CD4-positive, alpha-beta T cell treated with Interleukin-17A for 1 hour (primary cell): ENCODE results near the gene RNF207.

Experiments
- DNase-seq: peaks from one replicate; pipeline ENCODE4 v3.0.0-alpha.2; 2020

RNF207 gene

DNA sequence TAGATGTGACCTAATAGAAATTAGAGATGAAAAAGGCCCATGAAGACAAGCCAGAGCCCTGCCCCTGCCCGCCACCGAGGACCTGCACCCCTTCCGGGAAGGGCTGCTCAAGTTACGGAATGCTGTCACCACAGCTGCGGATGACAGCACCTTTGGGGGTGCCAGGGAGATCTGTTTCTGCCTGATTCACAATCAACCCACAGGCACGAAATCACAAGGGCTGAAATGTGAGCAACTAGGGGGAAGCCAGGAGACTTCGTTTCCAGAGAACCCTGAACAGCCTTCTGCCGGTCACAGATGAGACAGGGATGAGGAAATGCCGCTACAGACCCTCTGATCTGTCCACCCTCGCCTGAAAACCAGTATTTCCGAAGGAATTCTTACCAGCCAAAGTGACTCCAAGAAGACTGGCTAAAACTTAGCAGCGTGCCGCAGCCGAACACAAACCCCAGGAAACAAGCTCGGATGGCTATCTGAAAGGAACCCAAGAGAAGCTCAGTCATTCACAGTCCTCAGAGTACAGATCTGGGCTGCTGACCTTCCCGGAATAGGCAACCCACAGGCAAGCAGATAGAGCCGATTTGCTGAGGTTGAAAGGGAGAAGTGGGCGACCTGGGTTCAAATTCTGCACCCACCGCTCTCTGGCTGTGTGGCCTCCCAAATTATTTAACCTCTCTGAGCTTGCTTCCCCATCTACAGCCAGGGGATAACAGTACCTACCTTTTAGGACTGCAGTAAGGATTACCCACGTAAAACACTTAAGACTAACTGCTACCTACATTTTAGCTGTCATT lies 28.8 kb downstream of the RNF207 start:
- no peak for DNase-seq

DNA sequence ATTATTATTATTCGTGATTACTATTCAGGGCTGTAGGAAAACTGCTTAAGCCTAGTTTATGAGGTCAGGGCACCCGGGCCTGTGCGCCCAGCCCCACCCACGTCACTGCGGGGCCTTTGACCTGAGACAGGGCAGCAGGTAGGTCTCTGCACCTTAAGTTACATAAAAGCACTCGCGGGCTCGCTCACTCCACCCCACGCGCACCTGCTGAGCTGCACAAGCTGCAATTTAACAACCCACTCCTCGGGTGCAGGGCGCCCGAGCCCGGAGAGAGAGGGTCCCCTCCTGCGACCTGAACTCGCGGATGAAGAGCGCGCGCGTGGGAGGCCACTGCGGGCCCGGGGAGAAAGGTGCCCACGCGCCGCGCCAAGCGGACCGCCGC lies 29.4 kb downstream of the RNF207 start:
- peak; percentile 10 for DNase-seq

DNA sequence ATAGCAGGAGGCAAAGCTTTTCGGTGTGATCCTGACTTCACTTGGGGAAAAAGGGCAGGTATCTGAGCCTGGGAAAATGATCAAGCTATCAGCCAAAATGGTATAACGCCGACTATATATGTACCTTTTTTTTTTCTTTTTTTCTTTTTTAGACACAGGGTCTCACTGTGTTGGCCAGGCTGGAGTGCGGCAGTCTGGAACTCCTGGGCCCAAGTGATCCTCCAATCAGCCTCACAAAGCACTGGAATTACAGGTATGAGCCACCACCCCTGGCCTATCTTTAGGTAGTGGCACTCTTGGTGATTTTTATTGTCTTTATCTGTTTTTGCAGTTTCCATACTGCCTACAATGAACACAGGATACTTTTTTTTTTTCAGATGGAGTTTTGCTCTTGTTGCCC lies 31.2 kb downstream of the RNF207 start:
- no peak for DNase-seq

DNA sequence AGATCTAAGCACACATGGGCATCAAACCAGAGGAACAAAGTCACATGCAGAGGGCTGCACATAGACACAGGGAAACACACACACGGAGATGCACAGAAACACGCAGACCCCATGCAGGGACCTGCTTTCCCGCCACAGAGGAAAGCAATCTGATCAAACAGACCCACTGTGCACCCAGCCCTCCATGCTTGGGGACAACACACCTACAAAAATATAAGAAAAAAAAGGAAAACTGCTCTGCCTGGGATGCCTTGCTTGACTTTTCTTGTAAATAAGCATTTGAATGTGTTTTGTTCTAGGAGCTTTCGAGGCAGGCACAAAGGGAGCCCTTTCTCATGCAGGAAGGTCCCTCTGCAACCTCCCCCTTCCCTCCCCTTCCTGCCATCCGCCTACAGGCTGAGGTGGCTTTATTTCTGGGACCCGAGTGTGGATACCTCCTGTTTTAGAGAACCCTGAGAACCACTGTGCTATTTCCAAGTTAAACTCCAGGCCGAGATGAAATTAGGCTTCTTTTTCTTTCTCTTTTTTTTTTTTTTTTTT lies 33.4 kb downstream of the RNF207 start:
- no peak for DNase-seq

DNA sequence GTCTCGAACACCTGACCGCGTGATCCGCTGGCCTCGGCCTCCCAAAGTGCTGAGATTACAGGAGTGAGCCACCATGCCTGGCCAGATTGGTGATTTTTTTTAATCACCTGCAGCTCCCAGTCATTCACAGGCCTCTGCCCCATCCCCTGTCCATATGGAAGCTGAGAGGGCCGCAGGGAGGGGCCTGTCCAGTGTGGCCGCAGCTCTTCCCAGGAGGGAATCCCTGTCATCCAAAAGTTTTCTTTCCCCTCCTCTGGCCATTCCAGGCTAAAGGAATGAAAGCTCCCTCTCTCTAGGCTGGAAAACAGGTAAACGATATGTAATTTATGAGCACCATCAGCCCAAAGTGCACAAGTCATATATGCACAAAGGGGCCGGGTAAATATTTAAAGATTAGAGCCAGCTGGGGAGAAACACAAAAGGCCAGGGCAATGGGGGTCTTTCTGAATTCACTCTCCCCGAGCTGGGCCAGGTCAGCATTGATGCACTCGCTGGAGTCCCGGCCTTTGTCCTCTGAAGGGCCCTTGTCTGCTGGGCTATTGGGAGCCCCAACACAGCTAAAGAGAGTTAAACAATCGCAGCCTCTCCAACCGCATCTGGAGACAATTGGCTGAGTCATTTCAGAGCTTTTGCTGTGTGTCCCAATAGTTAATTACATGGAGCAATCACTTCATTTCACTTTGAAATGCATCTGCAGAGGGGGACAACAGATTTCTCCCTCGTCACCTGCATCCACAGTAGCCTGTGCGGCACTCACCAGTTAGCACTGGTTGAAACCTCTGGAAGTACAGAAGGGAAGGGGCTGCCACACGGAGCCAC lies 34.2 kb downstream of the RNF207 start:
- no peak for DNase-seq

DNA sequence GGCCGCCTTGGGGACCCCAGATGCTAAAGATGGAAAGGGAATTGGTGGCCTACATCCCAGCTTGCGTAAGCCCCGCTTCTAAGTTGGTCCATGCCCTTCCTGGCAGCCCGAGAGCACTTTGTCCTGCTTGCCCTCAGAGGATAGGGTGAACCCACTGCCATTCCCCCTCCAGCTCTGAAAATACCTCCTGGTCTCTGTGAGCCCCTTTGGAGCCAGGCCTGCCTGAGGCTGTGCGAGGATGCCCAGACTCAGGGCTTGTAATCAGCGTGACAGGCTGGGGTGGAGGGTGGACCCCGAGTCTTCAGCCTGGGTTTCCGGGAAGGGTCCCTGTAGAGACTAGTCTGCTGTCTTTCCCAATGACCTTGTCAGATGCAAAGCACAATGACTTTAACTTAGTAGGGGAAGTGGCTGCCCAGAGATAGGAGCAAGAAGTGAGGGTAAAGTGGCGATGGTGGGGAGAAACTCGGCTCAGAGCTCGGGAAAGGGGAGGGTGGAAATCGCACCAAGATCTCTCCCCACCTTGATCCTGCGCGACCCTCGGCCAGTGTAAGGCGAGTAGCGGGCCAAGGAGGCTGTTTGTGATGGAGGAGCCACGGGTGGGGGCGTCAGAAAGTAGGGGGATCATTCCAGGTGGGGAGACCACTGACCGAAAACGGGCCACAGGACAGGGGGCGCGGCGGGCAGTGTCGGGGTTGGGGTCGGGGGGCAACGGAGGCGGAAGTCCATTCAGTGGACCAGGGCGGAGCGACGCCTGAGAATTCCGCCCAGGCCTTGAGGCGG lies 35.4 kb downstream of the RNF207 start:
- no peak for DNase-seq

DNA sequence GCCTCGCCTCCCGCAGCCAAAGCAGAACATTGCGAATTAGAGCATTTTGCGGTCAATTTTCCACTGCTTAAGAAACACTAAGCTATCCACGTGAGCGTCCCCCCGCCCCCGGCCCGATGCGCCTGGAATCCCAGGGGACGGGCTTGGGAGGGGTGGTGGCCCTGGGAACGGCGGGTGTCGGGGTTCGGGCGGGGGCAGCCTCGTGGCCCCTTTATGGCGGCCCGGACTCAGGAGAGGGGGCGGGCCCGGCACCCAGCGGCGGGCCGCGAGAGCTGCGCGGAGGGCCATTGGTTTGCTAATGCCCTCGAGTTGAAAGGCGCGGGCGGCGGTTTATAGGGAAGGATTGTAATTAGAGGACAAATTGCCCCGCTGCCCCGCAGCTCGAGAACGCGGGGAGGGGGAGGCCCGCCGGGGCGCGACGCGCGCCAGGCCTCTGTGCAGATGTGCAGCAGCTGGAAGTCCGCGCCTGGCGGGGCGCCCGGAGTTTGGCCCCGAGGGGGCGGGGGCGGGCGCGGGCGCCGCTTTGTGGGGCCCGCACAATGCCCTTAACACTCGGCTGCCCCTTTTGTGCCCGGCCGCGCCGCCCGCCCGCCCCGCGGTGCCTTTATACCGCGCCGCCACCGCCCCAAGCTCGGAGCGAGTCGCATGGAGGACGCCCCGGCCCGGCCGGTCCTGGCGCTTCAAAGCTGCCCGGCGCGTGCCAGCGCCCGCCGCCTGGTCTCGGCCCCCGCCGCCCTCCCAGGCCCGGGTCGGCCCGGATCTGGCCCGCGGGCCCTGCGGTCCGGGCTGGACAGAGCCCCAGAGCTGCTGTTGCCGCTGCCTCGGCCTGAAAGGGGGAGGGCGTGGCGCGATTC lies 36.2 kb downstream of the RNF207 start:
- DNase-seq, result no peak

DNA sequence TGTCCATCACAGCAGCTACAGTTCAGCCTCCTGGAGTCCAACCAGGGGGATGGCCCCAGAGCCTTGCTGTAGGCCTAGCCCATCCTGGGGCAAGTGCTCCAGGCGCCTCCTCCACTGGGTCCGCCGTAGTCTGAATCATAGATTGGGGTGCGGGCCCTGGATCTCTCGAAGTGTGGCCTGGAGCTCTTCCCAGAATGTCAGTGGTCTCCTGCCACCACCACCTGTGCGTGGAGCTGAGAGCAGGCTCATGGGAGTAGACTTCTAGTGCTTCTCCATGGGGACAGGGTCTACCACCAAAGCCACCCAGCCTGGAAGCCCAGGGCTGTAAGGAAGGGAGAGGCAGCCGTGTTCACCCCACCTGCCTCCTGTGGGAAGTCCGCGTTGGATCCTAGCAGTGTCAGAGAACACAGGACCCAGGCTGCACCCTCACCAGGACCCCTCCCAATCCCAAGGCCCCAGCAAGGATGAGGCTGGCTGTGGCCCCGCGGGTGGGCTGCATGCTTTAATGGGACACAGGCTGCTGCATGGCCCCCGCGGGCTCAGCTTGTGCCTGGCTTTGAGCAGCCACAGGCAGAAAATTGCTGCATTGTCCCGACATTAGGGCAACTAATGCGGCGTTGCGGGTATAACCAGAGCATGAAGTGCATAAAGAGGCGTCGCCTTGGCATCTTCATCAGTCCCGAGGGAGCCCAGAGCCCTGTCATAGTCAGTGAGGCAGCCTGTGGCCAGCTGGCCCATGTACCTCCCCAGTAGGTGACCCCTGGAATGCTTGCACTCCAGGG lies 37.3 kb downstream of the RNF207 start:
- DNase-seq, result no peak

DNA sequence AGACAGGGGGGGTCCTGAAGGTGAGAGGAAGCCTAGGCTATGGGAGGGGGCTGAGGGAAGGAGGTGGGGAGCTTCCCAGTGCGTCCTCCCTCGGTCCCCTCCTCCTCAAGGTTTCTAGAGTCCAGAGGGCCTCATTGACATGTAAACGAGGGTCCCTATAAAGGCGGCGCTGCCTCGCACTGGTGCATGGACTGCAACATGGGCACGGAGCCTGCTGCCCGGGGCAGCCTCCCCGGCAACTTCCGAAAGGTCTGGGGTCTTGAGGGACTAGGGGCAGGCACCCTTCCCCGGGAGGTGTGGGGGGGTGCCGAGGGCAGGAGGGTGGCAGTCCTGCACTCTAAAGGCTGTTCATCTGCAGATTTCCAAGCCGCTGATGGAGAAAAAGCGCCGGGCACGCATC lies 38.1 kb downstream of the RNF207 start, which contains the start of gene HES3:
TSS of gene HES3 (plus strand) at position 187 of the 400 bp plus-strand sequence. CDS start at position 374, 187 bp downstream.
- DNase-seq, result no peak

DNA sequence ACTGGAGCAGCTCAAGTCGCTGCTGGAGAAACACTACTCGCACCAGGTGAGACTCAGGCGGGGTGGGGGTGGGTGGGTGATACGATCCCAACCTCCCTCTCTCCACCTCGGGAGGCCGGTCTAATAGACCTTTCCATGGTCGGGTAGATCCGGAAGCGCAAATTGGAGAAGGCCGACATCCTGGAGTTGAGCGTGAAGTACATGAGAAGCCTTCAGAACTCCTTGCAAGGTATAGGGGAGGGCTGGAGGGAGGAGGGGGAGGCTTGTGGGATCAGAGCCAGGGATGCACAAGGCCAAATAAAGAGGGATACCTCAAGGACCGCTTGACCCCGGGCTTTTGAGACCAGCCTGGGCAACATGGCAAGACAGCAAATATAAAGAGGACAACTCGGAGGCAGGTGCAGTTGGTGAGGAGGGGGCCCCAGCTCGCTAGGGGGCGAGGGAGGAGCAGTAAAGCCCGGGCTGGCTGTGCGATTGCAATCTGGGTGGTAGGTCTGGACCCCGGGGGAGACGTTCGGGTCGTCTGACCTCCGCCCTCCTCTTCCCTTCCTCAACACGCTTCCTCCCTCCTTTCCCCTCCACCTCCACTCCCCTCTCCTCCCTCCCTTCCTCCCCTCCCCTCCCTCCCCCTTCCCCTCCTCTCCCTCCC lies 38.6 kb downstream of the RNF207 start:
- DNase-seq, result no peak

DNA sequence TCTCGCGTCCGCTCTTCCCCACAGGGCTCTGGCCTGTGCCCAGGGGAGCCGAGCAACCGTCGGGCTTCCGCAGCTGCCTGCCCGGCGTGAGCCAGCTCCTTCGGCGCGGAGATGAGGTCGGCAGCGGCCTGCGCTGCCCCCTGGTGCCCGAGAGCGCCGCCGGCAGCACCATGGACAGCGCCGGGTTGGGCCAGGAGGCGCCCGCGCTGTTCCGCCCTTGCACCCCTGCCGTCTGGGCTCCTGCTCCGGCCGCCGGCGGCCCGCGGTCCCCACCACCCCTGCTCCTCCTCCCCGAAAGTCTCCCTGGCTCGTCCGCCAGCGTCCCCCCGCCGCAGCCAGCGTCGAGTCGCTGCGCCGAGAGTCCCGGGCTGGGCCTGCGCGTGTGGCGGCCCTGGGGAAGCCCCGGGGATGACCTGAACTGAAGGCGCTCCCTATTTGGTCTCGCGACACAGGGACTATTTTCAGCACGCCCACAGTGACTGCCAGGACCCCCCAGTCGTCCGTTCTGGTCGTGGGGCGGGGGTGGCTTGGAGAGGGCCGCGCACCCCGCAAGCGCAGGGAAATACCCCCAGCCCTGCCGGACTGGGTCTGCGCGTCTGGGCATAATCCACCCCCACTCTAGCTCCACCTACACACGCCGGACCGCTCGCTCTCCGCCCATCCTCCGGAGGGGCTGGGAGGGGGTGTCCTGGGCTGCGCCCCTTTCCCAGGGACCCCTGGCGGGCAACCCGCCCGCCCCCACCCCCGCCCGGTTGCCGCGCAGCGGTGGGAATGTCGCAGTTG lies 39.4 kb downstream of the RNF207 start:
- DNase-seq, result peak; percentile 80

DNA sequence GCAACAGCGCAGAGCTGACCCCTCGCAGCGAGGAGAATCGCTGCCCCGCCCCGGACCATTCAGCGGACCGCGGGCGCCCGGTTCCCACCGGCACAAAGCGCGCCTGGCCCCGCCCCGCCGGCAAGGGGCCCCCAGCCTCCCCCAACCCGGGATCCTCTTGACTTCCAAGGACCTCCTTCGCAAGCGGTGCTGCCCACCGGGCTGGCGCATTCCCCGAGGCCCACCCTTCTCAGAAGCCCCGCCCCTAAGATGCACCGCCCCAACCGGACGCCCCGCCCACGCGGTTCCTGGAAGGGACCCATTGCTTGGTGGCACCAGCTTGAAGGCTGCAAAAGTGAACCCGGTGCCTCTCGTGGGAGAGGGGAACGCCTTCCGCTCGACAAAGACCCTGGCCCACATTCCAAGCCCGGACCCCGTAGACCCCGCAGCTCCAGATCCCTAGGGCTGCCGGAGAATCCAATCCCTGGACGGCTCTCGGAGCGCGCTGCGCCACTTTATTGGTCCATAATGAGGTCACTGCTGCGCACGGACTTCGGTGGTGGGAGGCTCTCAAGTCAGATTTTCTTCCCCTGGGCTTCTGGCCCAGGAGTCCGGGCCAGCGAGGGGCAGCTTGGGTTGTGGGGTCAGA lies 40.1 kb downstream of the RNF207 start:
- peak; percentile 43 for DNase-seq

DNA sequence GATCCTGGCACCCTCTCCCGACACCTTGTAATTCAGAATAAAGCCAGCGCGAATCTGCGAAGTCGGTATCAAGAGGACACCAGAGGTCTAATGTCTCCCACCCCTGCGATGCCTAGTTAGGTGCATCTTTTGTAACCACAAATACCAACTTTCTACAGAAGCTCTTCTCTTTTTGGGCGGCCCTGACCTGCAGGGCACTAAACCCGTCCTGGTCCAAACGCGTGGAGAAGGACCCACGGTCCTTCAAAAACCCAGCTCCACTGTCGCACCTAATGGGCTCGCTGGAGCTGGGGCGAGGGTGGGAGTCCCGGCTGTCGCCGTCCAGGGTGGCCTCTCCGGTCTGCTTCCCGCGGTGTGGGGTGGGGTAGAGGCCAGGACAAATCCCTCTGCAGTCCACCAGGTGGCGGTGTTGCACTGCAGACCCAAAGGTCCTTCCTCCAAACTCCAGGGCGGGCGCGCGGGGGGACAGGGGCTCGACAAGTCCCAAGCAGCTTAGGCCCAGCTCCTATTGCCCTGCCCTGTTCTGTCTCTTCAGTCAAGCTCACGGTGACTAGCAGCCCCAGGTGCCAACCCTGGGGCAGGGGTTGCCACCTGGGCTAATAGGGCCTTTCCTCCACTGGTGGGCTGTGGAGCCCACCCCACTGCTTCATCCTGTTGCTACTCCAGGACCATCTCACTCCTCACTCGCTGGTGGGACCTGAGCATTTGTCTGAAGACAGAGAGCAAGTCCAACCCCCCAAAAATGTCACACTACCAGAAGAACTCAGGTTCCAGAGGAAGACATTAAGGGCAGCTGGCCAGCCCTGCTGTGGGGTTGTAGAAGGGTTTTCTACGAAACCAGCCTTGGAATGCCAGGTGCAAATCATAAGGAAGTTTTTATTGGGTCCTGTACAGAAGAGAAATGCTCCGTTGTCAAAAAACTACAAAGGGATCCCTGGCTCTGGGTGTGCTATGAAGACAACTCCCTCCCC lies 40.9 kb downstream of the RNF207 start:
- DNase-seq, result peak; percentile 79

DNA sequence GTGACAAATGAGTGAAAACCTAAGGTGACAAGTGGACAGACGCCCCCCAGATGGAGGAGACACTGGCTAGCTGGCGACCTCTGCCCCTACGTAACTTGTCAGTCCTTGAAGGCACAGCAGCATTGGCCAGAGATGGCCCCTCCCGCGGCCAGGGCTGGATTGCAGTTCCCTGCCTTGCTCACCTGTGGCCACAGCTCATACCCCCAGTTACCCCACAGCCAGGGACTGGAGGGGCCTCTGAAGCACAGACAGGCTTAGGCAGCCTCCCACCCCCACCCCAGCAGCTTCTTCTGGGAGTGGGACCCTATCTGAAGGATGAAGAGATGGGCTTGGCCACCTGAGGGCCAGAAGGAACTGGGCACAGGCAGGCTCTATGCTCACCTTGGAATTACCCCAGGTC lies 41.7 kb downstream of the RNF207 start:
- DNase-seq, result no peak

DNA sequence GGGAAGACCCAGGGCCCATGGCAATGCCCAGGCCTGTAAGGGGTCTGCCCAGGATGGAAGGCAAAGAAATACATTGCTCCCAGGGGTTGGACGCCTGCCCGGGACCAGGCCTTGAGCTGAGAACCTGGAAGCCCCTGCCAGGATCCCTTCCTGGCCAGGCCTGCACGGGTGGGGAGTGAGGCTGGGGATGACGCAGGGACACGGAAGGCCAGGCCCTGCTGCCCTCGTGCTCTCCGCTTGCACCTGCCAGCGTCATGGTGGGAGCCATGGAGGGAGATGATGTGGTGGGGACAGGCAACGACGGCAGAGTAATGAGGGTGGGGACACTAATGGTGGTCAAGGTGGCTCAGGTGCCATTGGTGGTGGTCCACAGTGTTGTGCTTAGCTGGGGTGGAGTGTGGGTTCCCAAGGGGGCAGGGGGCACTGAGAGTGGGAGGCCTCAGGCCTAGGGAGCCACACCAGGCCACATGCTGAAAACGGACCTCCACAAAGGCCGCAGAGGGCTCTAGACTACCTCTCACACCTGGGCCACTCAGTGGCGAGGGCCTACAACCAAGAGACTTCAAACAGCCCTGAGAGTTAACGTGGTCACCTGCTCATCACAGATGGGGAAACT lies 42.4 kb downstream of the RNF207 start:
- DNase-seq, result no peak

DNA sequence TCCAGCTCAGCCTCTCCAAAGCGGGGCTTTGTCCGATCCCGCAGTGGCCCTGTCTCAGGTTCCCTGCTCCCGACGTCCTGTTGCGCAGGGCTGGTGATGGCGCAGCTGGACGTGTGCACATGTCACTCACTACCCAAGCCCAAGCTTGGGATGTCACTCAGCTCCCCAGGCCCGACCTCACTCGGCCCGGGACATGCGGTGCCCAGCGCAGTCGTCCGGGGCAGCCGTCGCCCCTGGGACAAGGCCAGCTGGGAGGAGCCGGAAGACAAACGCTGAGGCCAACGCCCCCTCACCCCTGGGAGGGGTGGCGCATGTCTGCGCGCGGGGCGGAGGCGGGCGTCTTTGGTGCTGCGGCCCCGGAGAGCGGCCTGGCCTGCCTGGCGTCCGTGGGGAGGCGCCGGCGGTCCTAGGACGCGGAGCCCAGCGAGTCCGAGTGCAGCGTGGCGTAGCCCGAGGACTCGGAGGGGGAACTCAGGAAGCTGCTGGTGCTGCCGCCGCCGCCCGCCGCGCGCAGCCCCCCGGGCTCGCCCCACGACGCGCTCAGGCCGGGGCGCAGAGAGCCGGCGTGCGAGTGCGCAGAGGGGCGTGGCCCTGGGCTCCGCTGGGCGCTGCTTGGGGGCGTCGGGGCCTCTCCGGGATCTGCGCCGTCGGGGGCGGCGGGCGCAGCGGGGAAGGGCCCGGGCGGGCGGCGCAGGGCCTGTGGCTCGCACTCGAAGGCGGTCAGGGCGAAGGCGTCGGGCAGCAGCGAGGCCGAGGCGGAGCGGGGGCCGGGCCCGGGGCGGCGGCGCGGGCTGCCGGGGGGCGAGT lies 43.2 kb downstream of the RNF207 start:
- no peak for DNase-seq
